ENCODE results near the gene KLF11.

DNA sequence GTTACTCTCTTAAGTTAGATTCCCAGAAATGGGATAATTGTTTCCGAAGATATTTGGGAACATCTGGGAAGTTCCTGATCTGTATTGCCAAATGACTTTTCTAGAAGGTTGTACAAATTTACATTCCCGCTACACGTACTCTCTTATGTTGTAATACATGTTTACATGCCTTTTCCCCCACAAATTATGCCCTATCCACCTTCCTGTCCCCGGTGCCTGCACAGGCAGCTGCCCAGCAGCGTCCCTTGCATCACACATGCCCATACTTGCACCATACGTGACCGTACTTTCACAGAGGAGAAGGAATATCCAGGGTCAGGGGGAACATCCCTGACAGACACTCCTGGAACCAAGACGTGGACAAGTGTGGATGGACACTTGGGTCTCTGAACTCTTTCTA lies 24.2 kb upstream of the KLF11 start:
- no peak for TF ChIP-seq POLR2A (IDR thresholded peaks at IDR 0.05)
- TF ChIP-seq, protein P1, sequence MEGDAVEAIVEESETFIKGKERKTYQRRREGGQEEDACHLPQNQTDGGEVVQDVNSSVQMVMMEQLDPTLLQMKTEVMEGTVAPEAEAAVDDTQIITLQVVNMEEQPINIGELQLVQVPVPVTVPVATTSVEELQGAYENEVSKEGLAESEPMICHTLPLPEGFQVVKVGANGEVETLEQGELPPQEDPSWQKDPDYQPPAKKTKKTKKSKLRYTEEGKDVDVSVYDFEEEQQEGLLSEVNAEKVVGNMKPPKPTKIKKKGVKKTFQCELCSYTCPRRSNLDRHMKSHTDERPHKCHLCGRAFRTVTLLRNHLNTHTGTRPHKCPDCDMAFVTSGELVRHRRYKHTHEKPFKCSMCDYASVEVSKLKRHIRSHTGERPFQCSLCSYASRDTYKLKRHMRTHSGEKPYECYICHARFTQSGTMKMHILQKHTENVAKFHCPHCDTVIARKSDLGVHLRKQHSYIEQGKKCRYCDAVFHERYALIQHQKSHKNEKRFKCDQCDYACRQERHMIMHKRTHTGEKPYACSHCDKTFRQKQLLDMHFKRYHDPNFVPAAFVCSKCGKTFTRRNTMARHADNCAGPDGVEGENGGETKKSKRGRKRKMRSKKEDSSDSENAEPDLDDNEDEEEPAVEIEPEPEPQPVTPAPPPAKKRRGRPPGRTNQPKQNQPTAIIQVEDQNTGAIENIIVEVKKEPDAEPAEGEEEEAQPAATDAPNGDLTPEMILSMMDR (IDR thresholded peaks at IDR 0.05) = no peak

Data from body of pancreas (tissue), 4 donors.